NCI-H460 (cell line): ENCODE results near the gene TPP2. TPM values are rescaled to one million over a fixed set of nuclear protein-coding genes. Genes with fewer than 3 reads are reported as not detected.

Experiments
- DNase-seq: peaks from one replicate; pipeline ENCODE4 v3.0.0-alpha.2; 2016; ENCODE audit warnings: low read depth; ENCODE audit errors: extremely low read depth
- total RNA-seq: library from RNA; depleted of rRNA; stranded (reverse); fragments of >200 nt; shearing (Covaris generic); gene quantifications from 2 replicates; pipeline ENCODE4 v1.2.3, GENCODE V29; 2014

Gene TPP2
- total RNA-seq, 1 experiment from 2014 or later: 35.6 TPM

DNA sequence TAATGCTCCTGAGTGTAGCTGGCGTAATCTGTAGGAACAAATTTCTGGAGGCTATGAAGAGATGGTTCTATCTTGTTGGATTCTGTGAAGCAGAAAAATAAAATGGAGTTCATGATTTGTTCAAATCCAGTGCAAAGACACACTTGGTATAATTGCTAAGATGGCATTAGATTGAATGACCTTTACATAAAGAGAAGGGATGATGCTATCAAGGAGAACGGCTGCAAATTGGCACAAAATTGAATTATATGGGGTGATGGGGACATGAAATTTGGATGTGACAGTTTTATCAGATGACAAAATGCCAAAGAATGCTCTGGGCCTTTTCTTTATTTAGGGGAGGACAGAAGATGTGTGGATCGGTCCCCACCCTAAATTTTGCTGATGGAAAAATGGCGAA lies 94.1 kb downstream of the TPP2 start:
- no peak for DNase-seq

DNA sequence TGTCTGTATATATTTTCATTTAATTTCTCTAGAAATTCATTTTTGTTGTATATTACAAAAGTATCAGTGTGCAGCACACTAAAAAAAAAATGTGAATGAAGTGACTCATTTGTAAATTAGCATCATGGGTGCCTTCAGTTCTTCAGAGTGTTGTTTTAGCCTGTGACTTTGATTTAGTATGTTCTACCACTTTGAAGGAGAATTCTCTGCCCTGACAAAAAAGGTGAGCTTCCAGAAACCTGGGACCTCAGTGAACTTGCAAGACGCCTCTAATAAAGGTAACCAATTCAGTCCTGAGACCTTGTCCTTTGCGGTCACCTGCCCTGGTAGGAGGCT lies 95.7 kb downstream of the TPP2 start:
- no peak for DNase-seq

DNA sequence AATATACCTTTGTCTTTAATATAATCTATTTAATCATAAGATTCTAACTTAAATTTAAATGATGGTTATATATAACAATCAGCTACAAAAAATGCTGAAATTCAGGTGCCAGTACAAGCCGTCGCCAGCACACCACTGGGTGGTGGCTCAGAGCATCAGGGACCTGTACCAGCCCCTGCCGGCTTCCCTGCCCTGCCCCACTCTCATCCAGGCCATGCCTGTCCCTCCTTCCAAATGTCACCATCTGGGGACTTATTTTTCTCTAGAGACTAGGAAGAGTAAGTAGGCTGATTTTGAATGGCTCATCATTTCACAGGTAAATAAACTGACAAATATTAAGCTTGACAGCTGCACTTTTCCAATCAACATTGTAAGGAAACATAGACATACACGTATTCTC lies 96.5 kb downstream of the TPP2 start:
- DNase-seq: no peak

DNA sequence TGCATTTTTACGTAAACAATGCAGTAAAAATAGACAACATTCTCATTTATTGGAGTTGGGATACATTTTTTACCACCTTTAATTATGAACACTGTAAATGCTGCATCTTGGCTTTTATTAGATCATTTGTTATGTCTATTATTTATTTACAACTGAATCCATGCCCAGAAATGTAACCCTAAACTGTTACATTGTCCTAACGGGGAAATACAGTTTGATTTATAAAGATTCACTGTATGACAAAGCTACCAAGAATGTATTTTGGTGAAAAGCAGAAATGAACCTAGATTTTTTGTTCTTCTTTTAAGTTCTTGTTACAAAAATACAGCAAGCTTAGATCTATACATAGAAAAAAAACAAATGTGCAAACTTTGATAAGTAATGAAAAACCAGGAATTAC lies 97.0 kb downstream of the TPP2 start:
- no peak for DNase-seq

DNA sequence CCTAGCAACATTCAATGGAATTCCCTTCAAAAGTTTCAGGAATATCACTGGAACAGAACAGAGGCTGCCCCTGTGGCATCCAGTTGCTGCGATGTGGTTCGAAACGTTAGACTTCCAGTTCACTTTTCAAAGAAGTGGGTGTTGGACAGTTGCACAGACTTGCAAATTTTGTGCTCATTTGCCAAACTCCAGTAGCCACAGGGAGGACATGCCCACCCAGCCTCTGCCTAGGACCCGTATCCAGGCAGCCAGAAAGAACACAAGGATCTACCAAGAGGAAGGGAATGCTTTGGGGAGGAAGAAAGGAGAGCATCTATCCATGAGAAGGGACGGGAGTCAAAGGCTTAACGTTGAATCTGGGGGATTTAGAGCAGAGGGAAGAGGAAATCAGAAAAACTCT lies 98.2 kb downstream of the TPP2 start, which contains the start of gene METTL21C:
METTL21C (minus strand) TSS at position 108 of the 400 bp plus-strand sequence. CDS start 546 bp downstream, outside the sequence.
- no peak for DNase-seq

DNA sequence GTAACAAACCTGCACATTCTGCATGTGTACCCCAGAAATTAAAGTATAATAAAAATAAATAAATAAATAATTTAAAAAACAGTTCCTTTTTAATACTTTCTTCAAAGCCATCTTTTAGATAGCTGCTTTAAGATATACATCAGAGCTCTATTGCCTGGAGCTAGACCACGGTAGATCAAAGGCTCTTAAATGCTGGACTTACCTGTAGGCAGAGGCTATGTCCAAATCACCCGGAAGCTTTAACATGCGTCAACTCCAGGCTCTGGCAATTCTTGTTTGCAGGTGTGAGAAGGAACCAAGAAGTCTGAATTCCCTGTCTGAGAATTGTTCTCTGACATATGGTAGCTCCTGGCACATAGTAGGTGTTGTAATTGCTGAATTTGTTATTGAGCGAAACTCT lies 99.7 kb downstream of the TPP2 start:
- no peak for DNase-seq

DNA sequence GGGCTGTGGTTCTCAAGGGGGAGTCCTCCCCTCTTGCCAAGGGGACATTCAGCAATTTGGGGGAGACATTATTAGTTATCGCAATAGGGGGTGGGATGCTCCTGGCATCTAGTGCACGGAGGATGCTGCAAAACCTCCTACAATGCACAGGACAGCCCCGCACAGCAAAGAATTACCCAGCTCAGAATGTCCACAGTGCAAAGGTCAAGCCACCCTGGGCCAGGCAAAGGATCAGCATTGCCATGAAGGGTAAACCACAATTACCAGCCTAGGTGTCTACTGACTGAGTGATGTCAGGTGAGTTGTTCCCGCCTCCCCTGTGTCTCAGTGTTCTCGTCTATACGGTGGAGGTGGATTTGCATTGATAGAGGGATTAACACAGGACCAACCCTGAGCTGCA lies 100.5 kb downstream of the TPP2 start:
- DNase-seq: no peak

DNA sequence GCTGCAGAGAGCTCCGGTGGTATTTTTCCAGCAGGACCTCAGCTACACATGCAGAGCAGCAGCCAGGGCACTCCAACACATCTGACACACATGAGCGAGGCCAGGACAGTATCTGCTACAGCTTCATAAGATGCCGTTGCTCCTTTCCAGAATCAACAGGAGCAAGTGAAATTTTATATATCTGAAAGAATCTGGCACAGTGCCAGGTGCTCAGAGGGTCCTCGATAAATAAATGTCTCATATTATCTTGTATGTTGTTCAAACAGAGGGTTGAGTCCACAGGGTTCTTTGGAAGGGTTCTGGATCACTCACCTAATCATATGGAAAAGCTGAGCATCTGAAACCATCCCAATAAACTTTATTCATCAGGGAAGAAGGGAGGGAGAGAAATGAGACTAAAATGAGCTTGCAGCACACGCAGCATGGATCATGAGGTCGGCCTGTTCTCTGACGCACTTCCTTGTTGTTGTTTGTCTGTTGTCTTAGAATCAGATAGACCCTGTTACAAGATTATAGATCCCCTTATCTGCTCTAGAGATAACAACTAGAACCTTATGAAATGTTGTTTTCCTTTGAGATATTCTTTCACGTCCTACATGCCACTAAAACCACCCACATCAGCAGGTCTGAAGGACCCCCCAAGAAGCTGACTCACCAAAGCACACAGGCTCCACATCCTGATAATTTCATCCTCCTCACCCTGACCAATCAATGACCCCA lies 101.3 kb downstream of the TPP2 start:
- DNase-seq: no peak

DNA sequence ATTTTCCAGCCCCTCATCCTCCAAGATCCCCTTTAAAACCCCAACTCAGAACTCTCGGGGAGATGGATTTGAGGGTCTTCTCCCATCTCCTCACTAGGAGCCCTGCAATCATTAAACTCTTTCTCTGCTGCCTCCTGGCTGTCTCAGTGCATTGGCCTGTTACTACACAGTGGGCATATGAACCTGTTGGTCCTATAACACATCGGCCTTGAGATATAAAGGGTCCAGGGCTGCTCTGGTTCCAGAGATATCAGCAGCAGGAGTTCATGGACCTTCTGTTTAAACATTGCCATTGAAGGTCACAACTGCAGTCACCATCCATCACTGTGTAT lies 101.8 kb downstream of the TPP2 start:
- no peak for DNase-seq

DNA sequence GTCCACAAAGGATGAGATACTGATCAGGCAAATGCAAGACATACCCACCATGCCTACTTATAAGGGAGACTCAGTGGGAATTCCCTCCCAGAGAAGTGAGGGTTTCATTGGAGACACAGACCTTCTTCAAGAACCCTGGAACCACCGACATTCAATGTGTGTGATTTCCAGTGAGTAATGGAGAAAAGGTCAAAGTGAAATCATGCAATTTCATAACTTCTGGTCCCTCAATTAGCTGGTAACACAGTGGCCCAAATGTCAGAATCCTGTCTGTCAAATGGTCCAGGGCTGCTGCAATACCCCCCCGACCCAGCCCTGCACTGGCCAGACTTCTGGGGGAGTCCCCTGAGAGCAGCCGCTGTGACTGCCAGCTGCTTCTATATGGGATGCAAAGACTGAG lies 102.7 kb downstream of the TPP2 start:
- DNase-seq: no peak

DNA sequence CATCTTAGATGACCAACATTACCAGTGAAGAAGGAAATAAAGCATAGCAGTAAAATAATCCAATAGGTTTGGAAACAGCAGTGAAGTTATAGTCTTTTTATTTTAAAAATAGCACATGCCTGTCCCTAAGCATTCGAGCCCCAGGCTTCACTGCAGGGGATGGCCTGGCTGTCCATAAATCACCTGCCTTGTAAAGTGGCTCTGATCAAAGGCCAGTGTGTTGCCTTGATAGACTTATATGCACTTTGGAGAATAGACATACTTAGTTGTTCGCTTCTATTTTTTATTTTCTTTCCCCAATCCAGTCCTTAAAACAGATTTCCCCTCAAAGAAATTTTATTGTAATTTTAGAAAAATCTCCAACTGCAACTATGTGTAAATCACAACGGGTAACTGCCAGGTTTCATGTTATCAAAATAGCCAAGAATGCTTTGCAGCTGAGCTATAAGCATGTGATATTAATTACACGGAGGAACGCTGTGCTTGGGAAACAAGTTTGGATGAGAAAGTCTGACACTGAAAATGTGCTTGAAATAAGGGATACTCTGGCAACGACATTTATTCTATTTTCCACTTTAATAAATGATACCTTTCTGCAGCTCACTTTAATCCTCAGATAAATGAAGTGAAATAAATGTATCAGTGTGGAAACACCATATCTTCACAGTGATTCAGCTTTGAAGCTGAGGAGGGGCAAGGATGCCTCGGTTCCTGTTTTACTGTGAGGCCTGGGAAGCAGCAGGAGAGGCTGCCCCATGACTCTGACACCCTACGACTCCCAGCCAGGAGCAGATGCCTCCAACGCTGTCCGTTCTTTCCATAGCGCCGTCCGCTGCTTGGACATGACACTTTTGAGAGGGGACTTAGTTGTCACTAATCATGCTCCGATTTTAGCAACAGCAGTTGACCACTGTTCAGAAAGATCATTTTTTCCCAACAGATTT lies 103.6 kb downstream of the TPP2 start:
- no peak for DNase-seq

DNA sequence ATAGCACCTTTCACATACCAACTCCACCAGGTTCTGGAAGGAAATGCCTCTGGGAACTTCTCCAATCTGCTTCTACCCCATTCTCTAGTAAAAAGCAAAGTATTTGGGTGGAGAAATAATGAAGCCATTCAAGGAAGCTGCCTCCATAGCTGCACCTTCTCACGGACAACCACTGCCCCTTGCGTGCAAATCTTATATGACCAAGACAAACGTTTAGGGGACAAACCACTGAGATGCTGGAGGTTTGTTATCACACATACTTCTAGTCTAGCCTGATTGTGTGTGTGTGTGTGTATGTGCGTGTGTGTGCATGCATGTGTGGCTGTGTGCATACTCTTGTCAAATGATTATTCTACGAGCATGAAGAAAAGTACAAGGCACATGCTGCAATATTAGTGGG lies 104.5 kb downstream of the TPP2 start:
- no peak for DNase-seq

DNA sequence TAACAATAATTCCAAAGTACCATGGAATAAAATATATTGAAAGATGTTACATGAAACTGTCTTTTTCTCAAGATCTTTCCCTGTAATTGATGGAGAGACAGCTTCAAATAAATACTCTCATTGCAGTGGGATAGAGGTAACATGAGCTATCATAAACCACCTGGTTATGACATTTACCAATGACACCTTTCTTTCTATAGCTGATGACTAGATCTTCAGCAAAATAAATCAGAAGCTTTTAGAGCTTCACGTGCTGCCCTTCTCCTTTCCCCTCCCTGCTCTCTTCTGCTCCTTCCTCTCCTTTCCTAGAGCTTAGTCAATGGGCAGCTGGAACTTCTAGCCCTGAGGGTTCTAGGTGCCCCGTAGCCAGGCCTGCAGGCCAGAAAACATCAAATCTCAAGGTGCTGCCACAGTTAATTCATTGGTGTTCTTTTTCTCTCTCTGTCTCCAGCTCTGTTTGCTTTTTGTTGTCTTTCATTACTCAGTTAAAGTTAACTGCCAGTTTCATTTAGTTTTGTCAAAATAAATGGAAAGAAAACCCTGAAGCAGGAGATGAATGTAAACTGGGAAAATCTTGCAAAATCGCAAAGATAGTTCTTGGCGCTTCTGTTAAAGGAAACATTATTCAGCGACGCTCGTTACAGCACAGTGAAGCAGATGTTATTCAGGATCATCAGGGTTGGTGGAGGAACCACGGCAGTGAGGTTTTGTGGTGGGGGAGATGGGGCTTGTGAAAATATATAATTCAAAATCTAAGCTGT lies 106.4 kb downstream of the TPP2 start:
- no peak for DNase-seq

DNA sequence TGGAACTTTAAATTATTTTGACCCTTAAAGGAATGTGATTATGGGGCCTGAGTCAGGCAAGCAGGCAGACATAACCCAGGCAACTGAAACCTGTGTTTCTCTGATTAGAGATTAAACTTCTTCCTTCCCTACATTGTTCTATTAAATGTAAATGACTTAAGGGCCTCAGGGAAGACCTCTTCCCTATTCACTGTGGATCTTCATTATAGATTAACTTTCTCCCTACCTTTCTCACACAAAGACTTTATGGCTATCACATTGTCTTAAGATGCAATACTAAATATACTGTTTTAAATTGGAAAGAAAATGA lies 106.9 kb downstream of the TPP2 start:
- DNase-seq: no peak

DNA sequence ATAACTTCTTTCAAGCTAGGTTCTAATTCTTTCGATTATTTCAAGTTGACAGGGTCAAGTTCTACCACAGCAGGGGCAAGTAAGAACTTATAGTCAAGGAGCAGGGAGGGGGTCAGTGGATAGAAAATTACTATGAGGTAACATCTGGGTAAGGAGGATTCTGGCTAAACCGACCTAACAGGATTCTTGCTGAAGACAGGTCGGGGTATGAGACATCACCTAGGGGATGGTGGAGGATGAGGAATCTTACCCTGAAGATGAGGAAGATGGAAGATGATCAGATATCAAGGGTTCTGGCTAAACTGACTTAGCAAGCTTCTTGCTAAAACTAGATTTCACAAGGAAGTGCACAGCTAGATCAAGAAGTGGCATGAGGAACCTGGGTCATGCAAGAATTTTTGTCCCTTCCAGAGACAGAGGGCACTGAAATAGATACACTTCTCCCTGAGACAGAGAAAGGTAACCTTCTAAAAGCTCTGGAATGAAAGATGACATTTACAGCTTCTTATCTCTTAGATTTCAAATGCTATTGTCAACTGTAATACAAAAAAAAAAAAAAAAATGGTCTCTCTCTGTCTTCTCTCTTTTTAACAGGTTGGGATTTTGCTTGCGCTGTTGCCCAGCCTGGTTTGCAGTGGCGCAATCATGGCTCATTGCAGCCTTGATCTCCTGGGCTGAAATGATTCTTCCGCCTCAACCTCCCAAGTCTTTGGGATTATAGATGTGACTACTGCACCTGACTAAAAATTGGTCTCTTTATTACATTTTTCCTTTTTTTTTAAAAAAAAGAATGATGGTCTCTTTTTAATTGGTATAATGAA lies 107.7 kb downstream of the TPP2 start:
- no peak for DNase-seq

DNA sequence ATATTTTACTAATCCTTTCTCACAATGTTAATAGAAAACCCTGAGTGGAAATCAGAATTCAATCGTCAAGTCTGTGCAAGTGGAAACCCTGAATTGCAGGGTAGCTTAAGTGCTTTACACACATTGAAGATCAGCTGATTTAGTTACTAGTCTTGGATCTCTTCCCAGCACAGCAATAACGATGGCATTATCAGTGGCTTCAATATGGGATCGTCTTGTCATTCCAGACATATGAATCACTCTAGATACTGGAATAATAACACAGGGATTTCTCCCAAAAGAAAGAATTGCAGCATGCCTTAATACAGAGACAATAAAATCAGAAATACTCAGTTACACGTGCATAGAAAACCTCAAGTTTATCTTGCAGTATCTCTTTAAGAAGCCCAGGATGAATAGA lies 110.7 kb downstream of the TPP2 start:
- peak; percentile 32 for DNase-seq

DNA sequence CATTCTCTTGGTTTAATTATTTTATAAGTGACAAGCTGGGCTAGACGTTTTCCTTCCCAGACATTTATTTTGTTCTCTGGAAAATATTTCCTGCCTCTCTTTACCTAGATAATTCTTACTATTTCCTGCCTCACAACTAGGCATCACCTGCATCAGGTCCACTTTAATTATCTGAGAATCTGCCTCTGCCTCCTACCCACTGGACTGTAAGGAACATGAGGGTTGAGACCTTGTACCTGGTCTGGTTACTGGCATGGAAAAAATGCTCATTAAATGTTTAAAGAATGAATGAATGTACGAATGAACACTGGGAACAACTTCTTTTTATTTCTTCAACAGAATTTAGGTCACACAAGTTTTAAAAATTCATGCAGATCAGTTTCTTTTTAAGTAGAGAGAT lies 111.4 kb downstream of the TPP2 start:
- no peak for DNase-seq

DNA sequence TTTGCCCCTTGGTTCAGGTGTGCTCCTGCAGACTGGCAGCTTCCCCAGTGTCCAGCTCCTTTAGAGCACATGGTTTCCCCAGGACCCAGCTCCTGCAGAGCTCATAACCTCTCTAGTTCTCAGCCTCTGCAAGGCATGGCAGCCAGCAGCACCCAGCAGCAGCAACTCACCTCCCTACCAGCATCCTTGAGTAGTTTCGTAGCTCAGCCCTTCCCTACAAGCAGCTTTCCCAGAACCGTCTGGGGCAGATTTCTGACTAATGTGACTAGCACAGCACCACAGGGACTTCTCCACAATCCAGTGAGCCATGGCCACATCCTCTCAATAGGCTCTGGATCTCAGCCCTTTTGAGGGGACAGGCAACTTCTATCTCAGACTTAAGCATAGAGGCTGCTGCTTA lies 112.2 kb downstream of the TPP2 start:
- DNase-seq: no peak

DNA sequence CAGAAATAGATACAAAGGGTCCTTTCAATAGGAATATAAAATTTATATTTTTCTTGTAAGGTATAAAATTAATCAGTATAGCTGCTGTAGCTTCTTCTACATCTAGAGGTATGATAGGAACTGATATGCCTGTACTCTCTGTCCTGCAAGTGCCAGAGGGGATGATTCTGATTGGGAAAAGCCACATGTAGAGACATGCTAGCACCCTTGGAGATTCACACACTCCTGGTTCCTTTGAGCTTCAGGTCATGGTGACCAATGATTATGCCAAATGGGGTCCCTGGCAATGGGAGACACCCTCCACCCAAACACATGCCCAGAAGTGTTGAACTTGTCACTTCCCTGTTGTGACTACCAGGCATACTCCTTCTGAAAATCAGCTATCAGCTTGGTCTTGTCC lies 112.8 kb downstream of the TPP2 start:
- DNase-seq: no peak

DNA sequence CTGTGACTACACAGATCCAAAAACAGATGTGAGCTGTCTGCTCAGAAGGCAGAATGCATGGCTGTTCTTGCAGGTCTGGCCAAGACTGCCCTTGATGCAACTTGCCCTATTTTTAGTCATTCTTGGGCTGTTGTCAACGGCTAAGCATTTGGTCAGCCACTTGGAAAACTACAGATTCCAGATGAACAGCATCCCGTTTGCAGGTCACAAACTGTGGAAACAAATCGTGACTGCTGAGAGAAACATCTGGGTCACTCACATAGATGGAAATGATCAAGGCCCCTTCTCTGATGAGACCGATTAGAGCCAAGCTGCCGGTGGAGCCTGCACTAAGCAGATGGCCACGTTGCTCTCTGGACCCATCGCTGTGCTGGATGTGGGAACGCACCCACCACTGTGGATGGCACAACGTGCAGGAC lies 113.5 kb downstream of the TPP2 start:
- DNase-seq: no peak

DNA sequence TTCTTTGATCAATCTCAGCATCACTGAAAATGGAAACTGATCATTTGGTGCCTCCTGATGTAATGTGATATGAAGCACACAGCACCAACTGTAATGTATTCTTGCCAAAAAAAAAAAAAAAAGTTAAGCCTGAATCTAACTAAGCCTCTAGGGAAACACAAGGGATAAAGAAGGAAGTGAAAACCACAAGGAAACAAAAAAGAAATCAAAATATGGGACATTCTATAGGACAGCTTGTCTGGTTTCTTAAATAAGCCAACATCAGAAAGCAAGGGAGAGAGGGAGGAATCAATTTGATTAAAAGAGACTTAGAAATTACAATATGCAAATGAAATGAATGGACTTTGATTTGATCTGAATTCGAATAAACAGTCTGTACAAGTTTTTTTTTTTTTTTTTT lies 118.7 kb downstream of the TPP2 start:
- DNase-seq: no peak
